Smooth muscle cell (in vitro differentiated cells): ENCODE data around the gene KCNQ1. TPM values are rescaled to one million over a fixed set of nuclear protein-coding genes. Genes with fewer than 3 reads are reported as not detected.

Source experiments
- DNase-seq: peaks from one replicate; lab custom pipeline; 2025; ENCODE audit not compliant: unreplicated experiment; lab: John Stamatoyannopoulos, UW
- H2AFZ ChIP-seq: fragments of 200-600 bp; sonication (generic); 2 replicates; pipeline ENCODE4 v1.6.0; 2016; ENCODE audit warnings: antibody characterized with exemption, low read depth, mild to moderate bottlenecking
- H3F3A ChIP-seq: fragments of 200-600 bp; sonication (generic); 2 replicates; pipeline ENCODE4 v1.6.0; 2017; ENCODE audit warnings: antibody characterized with exemption, low read depth
- H3K27ac ChIP-seq: fragments of 200-600 bp; sonication (generic); 2 replicates; pipeline ENCODE4 v1.5.1; 2016; ENCODE audit warnings: low read depth, mild to moderate bottlenecking
- H3K27me3 ChIP-seq: fragments of 200-600 bp; sonication (generic); 2 replicates; pipeline ENCODE4 v1.6.1; 2016; ENCODE audit warnings: low read depth, mild to moderate bottlenecking
- H3K36me3 ChIP-seq: fragments of 200-600 bp; sonication (generic); 2 replicates; pipeline ENCODE4 v1.5.1; 2016; ENCODE audit warnings: low read depth
- H3K4me1 ChIP-seq: fragments of 200-600 bp; sonication (generic); 2 replicates; pipeline ENCODE4 v1.5.1; 2016; ENCODE audit warnings: low read depth
- H3K4me2 ChIP-seq: fragments of 200-600 bp; sonication (generic); 2 replicates; pipeline ENCODE4 v1.6.0; 2016; ENCODE audit warnings: mild to moderate bottlenecking
- H3K4me3 ChIP-seq: fragments of 200-600 bp; sonication (generic); 2 replicates; pipeline ENCODE4 v1.5.1; 2016; ENCODE audit warnings: mild to moderate bottlenecking
- H3K79me2 ChIP-seq: fragments of 200-600 bp; sonication (generic); 2 replicates; pipeline ENCODE4 v1.6.0; 2016; ENCODE audit warnings: low read depth, mild to moderate bottlenecking
- H3K9ac ChIP-seq: fragments of 200-600 bp; sonication (generic); 2 replicates; pipeline ENCODE4 v1.6.0; 2016; ENCODE audit warnings: low read depth
- H3K9me3 ChIP-seq: fragments of 200-600 bp; sonication (generic); replicated peaks from 2 replicates; pipeline ENCODE4 v1.5.1; 2016; ENCODE audit warnings: low read depth
- H4K20me1 ChIP-seq: fragments of 200-600 bp; sonication (generic); 2 replicates; pipeline ENCODE4 v1.6.0; 2016; ENCODE audit warnings: low read depth
- WGBS: methylation state at CpG from one replicate; pipeline ENCODE4 v1.1.7; 2016; ENCODE audit warnings: low lambda C conversion rate; 5-methylcytosine and 5-hydroxymethylcytosine counted together
- polyA plus RNA-seq: library from polyadenylated mRNA; unstranded; fragments of >200 nt; fragmentation: Nextera tagmentation; extraction: Ambion mirVana; gene quantifications from 2 replicates; pipeline ENCODE4 v1.2.1, GENCODE V29; 2016
- total RNA-seq: library from RNA; depleted of rRNA; stranded (reverse); fragments of >200 nt; gene quantifications from 2 replicates; pipeline ENCODE4 v1.2.3, GENCODE V29; 2014
- TF ChIP-seq, protein P1 (sequence below): fragments of 200-600 bp; sonication (generic); IDR thresholded peaks from 2 replicates; pipeline ENCODE4 v1.5.1; 2017; ENCODE audit warnings: borderline replicate concordance, mild to moderate bottlenecking, antibody characterized with exemption; ENCODE audit not compliant: insufficient read depth, poor library complexity, severe bottlenecking

The KCNQ1 gene
- total and polyA plus RNA-seq, 2 experiments from 2014 or later = 1.3 to 2.3 TPM

DNA sequence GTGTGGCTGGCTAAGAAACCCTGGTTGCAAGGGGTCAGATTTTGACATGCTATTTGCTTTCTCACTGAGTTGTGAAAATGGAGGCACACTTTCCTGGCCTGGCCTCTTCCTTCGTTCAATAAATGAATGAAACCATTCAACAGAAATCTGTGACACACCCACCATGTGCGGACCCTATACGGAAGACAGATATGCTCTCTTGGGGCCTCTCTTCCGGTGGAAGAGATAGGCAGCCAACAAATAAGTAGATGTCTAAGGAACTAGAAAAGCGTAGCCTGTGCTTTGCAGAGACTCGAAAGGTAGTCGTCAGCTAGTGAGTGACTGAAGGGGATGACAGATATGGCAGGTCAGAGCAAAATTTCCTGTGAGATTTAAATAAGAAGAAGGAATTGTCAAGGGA is 249.7 kb downstream of the KCNQ1 start:
- TF ChIP-seq, protein P1, sequence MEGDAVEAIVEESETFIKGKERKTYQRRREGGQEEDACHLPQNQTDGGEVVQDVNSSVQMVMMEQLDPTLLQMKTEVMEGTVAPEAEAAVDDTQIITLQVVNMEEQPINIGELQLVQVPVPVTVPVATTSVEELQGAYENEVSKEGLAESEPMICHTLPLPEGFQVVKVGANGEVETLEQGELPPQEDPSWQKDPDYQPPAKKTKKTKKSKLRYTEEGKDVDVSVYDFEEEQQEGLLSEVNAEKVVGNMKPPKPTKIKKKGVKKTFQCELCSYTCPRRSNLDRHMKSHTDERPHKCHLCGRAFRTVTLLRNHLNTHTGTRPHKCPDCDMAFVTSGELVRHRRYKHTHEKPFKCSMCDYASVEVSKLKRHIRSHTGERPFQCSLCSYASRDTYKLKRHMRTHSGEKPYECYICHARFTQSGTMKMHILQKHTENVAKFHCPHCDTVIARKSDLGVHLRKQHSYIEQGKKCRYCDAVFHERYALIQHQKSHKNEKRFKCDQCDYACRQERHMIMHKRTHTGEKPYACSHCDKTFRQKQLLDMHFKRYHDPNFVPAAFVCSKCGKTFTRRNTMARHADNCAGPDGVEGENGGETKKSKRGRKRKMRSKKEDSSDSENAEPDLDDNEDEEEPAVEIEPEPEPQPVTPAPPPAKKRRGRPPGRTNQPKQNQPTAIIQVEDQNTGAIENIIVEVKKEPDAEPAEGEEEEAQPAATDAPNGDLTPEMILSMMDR = no peak
- H3K4me3 ChIP-seq = no peak overlapping the region
- peaks cover 100% of the 10 kb centered on the region for H3K79me2 ChIP-seq
- H3K4me2 ChIP-seq = peak overlapping the region; percentile 83
- no peaks in the 10 kb centered on the region for H3K9me3 ChIP-seq
- 81% methylated on average over 7 of the region's 7 CpGs for WGBS
- no peaks in the 10 kb centered on the region for H3F3A ChIP-seq
- H2AFZ ChIP-seq = no peak overlapping the region
- H3K27ac ChIP-seq = no peak overlapping the region
- H3K27me3 ChIP-seq = no peaks in the 10 kb centered on the region
- peaks cover 49% of the 10 kb centered on the region for H3K4me1 ChIP-seq
- no peaks in the 10 kb centered on the region for H3K36me3 ChIP-seq
- H4K20me1 ChIP-seq = peaks cover 100% of the 10 kb centered on the region
- no peak overlapping the region for H3K9ac ChIP-seq
- no peak for DNase-seq

DNA sequence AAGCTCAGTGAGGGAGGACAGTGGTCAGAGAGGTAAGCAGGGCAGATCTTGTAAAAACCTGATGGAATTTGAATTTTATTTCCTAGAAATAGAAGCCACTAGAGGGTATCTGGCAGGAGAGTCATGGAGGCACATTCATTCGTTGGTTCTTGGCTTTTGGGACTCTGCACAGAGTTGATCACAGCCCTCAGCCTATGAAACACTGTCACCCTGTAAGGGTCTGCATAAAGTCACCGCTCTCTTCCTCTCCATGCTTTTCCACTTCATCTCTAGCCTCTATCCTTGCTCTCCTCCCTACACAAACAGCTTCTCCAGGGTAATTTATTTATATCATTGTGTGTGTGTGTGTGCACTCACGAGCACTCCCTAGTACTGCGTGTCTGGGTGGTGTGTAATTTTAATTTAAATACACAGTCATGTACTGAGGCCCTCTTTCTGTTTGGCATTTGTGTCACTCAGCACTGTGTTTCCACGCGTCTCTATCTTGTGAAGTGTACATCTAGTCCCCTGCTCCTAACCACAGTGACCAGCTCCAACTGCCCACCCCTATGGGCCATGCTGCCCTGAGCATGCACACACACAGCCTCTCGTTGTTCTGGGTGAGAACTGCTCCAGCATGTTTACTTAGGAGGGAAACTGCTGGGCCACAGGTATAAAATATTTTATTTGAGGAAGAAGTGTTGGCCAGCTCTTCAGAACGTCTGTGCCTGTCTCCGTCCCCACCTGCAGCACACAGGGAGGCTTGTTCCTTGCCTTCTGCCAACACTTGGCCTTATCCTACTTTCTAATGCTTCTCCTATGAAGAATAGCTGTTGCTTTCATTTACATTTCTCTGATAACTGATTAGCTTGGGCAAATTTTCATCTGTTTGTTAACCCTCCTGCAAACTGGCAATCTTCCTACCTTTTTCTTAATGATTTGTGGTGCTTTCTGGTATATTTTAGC is 250.5 kb downstream of the KCNQ1 start:
- Histone ChIP-seq H3K4me2 (peak overlapping the region; percentile 83), H3K9me3 (no peaks in the 10 kb centered on the region), H3K79me2 (peaks cover 95% of the 10 kb centered on the region), H3K4me3 (peak overlapping the region; percentile 61), H4K20me1 (peaks cover 93% of the 10 kb centered on the region), H3K36me3 (no peaks in the 10 kb centered on the region), H3K9ac (peak overlapping the region; percentile 16), H3K27me3 (no peaks in the 10 kb centered on the region), H3F3A (no peaks in the 10 kb centered on the region), H3K4me1 (peaks cover 49% of the 10 kb centered on the region), H2AFZ (no peak overlapping the region), H3K27ac (no peak overlapping the region)
- TF ChIP-seq, protein P1 = no peak
- no peak for DNase-seq
- 78% methylated on average over 9 of the region's 9 CpGs for WGBS

DNA sequence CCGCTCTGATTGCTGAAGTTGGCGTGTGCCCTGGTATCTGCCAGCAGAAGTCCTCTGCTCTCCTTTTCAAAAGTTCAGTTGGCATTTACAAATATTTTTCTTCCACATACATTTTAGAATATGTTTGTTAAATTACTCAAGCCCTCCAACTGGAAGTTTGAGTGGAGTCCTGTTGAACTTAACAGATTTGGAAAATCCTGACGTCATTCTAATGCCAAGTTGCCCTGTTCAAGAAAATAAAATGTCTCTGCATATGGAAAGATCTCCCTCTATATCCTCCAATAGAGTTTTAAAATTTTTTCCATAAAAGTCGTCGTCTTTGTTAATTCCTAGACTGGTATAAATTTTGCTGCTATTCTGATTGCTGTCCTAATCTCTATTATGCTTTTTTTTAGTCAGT is 251.6 kb downstream of the KCNQ1 start:
- WGBS = 86% methylated on average over 5 of the region's 5 CpGs
- Histone ChIP-seq H3K9me3 (no peaks in the 10 kb centered on the region), H3F3A (peaks cover 6% of the 10 kb centered on the region), H3K27ac (no peak overlapping the region), H2AFZ (no peak overlapping the region), H3K27me3 (no peaks in the 10 kb centered on the region), H3K4me1 (peaks cover 45% of the 10 kb centered on the region), H3K79me2 (peaks cover 83% of the 10 kb centered on the region), H4K20me1 (peaks cover 81% of the 10 kb centered on the region), H3K4me3 (peak overlapping the region; percentile 61), H3K36me3 (no peaks in the 10 kb centered on the region), H3K4me2 (peak overlapping the region; percentile 83), H3K9ac (peak overlapping the region; percentile 20)
- no peak for DNase-seq
- TF ChIP-seq, protein P1 = no peak

DNA sequence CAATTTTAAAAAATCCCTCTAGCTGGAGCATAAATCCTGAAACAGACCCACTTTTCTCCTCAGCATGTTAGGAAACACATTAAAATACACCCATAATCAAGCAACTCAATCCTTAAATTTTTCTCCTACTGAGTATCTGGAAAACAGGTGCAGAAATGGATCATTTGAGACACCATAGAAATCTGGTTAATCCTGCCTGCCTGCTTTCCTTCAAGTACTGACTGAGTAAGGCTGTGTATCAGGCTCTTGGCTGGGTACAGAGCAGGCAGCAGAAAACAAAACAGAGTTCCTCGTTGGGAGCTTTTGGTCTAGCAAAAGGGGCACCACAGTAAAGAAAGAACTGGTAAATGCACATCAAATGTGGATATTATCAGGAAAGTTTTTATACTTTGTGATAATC is 253.1 kb downstream of the KCNQ1 start:
- peak overlapping the region; percentile 83 for H3K4me2 ChIP-seq
- H2AFZ ChIP-seq = no peak overlapping the region
- peak overlapping the region; percentile 61 for H3K4me3 ChIP-seq
- H3K36me3 ChIP-seq = no peaks in the 10 kb centered on the region
- no peak for DNase-seq
- no peaks in the 10 kb centered on the region for H3K27me3 ChIP-seq
- peaks cover 67% of the 10 kb centered on the region for H4K20me1 ChIP-seq
- peaks cover 32% of the 10 kb centered on the region for H3K4me1 ChIP-seq
- H3F3A ChIP-seq = peaks cover 15% of the 10 kb centered on the region
- H3K9me3 ChIP-seq = no peaks in the 10 kb centered on the region
- TF ChIP-seq, protein P1 = no peak
- no peak overlapping the region for H3K27ac ChIP-seq
- H3K9ac ChIP-seq = peak overlapping the region; percentile 89
- WGBS = 38% methylated on average over 1 of the region's 1 CpG
- H3K79me2 ChIP-seq = peaks cover 69% of the 10 kb centered on the region
